Neural cell (in vitro differentiated cells): Measurements from ENCODE around the gene CCDC63.

ENCODE experiments used
- EP300 ChIP-seq: fragments of 450-650 bp; conservative IDR thresholded peaks from 2 replicates; pipeline ENCODE4 v1.6.1; 2014; ENCODE audit warnings: antibody characterized with exemption, mild to moderate bottlenecking, moderate library complexity; ENCODE audit not compliant: poor library complexity, severe bottlenecking
- EZH2 ChIP-seq: fragments of 200-600, 300-800 bp; shearing (Covaris generic), sonication (generic); IDR thresholded peaks from 2 replicates; pipeline ENCODE4 v1.6.1; 2014; ENCODE audit warnings: antibody characterized with exemption, low read length, borderline replicate concordance, mild to moderate bottlenecking; ENCODE audit not compliant: insufficient read depth, poor library complexity, severe bottlenecking
- TF ChIP-seq, protein P1 (sequence below): fragments of 450-650 bp; IDR thresholded peaks from 2 replicates; pipeline ENCODE4 v1.5.1; 2014; ENCODE audit warnings: antibody characterized with exemption, mild to moderate bottlenecking, moderate library complexity; ENCODE audit not compliant: poor library complexity, severe bottlenecking

- TF ChIP-seq, protein P1, sequence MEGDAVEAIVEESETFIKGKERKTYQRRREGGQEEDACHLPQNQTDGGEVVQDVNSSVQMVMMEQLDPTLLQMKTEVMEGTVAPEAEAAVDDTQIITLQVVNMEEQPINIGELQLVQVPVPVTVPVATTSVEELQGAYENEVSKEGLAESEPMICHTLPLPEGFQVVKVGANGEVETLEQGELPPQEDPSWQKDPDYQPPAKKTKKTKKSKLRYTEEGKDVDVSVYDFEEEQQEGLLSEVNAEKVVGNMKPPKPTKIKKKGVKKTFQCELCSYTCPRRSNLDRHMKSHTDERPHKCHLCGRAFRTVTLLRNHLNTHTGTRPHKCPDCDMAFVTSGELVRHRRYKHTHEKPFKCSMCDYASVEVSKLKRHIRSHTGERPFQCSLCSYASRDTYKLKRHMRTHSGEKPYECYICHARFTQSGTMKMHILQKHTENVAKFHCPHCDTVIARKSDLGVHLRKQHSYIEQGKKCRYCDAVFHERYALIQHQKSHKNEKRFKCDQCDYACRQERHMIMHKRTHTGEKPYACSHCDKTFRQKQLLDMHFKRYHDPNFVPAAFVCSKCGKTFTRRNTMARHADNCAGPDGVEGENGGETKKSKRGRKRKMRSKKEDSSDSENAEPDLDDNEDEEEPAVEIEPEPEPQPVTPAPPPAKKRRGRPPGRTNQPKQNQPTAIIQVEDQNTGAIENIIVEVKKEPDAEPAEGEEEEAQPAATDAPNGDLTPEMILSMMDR, result no peak
- TF ChIP-seq EP300, result no peak
- TF ChIP-seq EZH2, result no peak
Observed at GRCh38 chr12:110940933-110941332, 94.1 kb downstream of the CCDC63 start.
